GM21447 (cell line): ENCODE results near the gene ABCB8.
A peak's percentile ranks its signal among the peaks of the same experiment; 100 is the strongest.

Experiments used
- ATAC-seq: cut with Tn5 transposase; IDR thresholded peaks from one replicate; pipeline ENCODE4 v1.9.1; 2021; ENCODE audit not compliant: unreplicated experiment

The ABCB8 gene

GRCh38 chr7:151083071-151083823 lies 55.0 kb downstream of the ABCB8 start, which contains the start of gene TMUB1:
TSS of gene TMUB1 (minus strand) at chr7:151083493. CDS start at chr7:151082563, 930 bp downstream.
- peak; percentile 39 for ATAC-seq

DNA sequence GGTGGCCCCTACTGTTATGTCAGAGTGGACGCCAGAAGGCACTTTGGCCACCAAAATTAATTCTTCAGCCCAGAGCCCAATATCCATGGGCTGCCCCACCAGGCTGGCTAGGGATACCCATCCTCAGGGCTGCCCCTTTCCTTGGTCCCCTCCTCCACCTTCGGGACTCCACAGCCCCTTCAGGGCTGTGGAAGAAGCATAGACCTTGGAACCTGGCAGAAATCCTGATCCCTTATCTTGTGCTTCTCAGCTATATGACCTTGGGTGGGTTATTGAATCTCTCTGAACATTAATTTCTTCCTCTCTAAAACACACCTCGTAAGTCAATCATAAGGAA lies 55.5 kb downstream of the ABCB8 start:
- no peak for ATAC-seq

DNA sequence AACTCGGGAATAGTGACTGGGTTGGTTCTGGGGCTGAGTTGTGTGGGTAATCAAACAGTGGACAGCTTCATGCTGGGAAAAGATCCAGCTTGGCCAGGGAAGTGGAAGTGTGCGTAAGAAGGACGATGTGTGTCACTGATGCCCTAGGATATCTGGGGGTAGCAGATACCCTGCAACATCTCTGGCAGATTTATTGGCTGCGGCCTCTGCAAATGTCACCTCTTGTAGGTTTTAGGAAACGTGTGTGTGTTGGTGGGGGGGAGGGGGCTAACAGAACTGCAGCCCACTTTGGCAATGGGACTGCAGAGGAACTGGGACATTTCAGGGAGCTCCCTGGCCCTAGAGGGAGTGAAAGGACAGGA lies 57.1 kb downstream of the ABCB8 start:
- no peak for ATAC-seq

DNA sequence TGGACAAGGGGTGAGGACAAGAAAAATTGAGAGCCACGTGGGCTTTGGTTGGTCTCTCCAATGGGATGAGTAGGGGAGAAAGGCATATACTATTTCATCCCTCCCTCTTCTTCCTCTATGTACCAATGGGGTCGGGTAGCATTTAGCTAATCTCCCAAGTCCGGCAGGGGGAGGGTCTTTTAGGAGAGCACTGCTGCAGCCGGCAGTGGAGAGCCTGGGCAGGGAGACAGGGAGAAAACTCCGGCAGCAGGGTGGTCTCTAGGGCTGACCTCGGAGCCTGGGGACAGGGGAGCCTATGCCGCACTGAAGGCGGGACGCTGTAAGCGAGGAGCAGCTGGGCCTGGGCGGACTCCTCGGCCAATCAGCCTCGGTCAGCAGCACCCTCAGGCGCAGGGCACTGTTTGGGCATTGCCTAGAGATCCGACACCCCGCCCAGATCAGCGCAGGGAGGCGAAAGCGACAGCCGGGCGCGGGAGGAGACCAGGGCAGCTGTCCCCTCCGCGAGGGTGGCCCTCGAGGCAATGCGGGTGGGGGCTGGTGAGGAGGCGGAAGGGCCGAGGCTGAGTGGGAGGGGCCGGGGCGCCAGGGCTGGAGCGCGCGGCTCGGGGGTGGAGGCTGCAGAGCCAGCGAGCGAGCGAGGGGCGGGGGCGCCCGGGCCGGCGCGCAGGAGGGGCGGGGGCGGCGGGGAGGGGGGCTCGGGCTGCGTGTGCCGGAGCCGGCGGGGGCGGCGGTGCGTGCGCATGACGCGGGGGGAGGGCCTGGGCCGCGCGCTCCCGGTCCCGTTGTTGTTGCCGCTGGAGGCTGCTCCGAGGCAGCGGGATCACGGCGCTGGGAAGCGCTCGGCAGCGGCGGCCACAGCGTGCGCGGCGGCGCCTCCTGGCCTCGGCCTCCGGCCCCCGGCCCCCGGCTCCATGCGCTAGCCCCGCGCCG lies 57.7 kb downstream of the ABCB8 start, which contains the start of gene AGAP3:
Gene AGAP3, plus strand, starts transcription at position 785 of the 930 bp plus-strand sequence. CDS start 267 bp downstream, outside the sequence.
- ATAC-seq = peak; percentile 40

DNA sequence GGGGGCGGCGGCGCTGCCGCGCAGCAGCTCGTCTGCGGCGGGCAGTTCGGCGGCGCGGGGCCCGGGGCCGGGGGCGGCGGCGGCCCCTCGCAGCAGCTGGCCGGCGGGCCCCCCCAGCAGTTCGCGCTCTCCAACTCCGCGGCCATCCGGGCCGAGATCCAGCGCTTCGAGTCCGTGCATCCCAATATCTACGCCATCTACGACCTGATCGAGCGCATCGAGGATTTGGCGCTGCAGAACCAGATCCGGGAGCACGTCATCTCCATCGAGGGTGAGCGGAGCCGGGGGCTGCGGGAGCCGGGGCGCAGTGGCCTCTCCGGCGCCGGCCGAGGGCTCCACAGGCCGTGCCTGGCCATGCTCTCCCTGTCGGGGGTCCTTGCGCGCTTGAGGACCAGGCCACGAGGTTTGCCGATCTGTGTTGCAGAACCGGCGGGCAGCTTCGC lies 58.6 kb downstream of the ABCB8 start:
- no peak for ATAC-seq

DNA sequence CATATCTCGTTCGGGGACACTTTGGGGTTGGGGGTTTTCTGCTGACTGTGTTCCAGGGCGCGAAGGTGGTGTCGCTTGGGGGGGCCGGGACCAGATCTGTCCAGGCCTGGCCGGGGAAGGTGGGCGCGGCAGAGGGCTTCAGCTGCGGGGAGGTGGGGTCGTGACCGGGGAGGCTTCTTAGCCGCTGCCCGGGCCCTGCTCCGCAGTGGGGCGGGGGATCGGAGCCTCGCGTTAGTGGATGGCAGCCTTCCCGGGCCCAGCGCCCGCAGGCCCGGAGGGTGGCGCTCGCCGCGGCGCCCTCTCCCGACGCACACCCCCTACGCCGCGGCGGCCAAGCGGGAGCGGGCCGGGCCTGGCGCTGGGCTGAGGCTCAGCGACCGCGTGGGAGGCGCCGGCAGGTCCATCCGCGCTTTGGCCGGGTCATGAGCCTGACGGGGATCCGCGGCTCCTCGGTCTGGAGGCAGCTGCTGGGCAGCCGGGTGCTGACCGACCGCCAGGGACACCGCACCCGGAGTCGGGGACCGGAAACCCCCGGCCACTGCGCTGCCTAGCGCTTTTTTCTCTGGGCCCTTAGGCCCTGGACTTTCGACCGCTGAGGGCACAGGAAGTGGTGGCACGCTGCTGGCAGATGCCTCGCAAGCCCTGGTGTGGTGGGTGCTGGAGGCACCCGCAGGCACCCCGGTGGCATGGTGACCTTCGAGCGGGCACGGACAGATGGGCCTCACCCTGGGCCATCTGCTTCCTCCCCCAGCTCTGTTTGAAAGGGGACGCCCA lies 59.2 kb downstream of the ABCB8 start:
- ATAC-seq = peak; percentile 21

- no peak for ATAC-seq
Measured at GRCh38 chr7:151088019-151088855, 60.0 kb downstream of the ABCB8 start.

DNA sequence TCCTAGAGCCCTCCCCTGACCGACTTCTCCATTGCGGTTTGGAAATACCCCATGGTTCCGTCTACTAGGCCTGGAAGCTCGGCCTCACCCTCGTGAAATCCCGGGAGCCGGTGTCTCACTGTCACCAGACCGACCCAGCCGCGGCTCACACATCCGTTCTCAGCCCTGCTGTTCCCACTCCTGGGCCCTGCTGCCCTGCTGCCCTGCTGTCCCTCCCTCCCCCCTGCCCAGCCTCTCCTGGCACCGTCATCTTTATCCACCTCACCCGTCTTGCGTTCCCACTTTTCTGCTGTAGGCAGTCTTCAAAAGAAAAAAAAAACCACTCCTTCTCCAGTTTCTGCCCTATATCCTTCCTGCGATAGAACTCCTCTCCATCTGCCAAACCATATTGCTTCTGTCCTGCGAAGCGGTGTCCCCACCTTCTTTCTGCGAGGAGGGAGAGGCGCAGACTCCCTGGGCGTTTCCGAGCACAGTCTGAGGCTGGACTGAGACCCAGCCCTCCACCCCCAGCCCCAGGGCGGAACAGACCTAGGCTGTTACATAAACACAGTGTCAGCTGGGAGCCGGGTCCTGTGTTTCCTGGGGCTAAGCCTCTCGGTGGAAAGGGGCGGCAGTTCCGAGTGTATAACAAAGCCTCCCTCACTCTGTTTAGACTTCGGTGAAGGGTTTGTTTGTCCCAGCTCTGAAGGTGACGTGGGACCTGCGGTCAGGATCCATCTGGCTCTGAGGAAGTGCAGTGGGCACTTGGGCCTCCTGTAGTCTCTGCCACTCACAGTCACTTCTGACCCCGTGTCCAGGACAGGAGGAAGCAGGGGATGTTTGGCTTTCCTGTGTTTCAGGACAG lies 60.8 kb downstream of the ABCB8 start:
- ATAC-seq = no peak

GRCh38 chr7:151089893-151090730 lies 61.9 kb downstream of the ABCB8 start:
- ATAC-seq = no peak

- ATAC-seq = no peak
Measured at GRCh38 chr7:151091003-151091402, 62.8 kb downstream of the ABCB8 start.

DNA sequence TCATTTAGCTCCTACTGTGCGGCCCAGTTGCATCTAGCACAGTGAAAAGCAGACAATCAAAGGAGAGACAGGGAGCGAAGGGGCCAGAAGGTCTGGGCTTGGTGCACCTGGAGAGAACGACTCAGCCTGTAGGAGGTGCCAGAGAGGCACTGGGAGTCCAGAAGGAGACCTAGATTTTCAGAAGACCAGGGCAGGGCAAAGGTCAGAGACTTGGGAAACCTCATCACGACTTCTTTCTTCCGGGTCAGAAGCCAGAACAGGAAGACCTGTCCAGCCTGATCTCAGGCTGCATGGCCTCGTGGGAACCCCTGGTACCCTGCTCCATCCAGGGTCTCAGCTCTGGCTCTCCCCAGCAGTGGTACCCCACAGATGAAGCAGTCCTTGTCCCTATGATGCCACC lies 63.2 kb downstream of the ABCB8 start:
- no peak for ATAC-seq

- ATAC-seq = no peak
Measured at GRCh38 chr7:151091988-151092387, 63.7 kb downstream of the ABCB8 start.

DNA sequence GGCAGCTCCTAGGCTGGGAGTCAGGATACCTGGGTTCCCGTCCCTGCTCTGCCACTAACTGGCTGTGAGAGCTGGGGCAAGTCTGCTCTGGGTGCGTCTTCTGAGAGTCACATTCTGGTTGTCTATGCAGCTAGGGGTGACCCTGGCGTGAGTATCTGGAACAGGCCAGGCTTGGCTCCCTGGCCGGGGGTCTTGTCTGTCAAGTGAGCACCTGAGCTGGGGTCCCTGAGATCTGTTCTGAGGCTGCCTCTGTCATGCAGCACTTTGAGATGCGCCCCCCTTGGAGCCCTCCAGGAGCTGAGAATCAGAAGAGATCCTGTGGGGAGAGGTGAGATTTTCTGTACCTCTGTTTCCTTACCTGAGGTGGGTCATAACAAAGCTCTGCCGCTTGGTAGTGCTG lies 65.5 kb downstream of the ABCB8 start:
- no peak for ATAC-seq

- ATAC-seq = no peak
Measured at GRCh38 chr7:151094675-151095074, 66.4 kb downstream of the ABCB8 start.

DNA sequence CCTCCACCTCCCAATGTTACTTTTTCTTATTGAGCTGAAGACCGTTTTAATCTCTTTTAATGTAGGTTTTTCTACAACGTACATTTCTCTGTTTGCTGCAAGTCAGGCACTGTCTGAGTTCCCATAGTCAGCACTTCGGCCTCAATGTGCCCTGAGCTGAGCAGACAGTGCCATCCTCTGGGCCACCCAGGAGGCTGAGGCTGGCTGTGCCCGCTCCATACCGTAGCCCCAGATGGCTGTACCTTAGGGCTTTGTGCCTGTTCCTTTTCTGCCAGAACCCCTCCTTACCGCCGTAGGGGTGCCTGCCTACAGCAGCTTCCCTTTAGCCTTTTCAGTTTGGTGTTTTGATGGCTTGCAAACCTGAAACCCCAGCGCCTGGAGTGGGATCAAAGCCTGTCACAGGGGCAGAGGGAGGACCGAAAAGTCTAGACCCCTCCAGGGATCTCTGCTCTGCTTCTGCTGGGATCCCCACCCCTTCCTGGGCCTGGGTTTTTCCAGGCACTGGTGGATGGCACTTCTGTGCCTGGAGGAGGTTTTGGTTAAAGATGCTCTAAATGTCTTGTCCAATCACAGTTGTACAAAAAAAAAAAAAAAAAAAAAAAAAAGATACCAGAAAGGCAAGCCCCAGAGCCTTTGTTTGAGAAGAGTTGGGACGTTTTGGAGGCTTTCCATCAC lies 67.0 kb downstream of the ABCB8 start:
- ATAC-seq = no peak

- no peak for ATAC-seq
Measured at GRCh38 chr7:151095828-151096475, 67.7 kb downstream of the ABCB8 start.
